Omental fat pad (tissue), 4 donors: ENCODE results near the gene SP7. TPM values are rescaled to one million over a fixed set of nuclear protein-coding genes. Genes with fewer than 3 reads are reported as not detected.
"Not testable (repeated sequence)": the region's sequence is repeated elsewhere in the genome, so short reads cannot be mapped to it uniquely, and the experiment has no call there.

Source experiments
- ATAC-seq: fragments of 150-250 bp; one replicate; pipeline ENCODE4 v1.9.1; 2016; ENCODE audit warnings: mild to moderate bottlenecking, moderate library complexity; ENCODE audit not compliant: low FRiP score
- DNase-seq: peaks from one replicate; pipeline ENCODE4 v3.0.0-alpha.2; 2019; ENCODE audit warnings: low spot score
- CTCF ChIP-seq, 3 donors: fragments of 450-650 bp; IDR thresholded peaks; one replicate each; pipeline ENCODE4 v1.5.1; 2016 to 2017; ENCODE audit warnings: antibody characterized with exemption in 3 of 3, mild to moderate bottlenecking in 3 of 3, moderate library complexity in 2 of 3
- total RNA-seq, 4 donors: library from RNA; depleted of rRNA; stranded (reverse); fragments of >200 nt; gene quantifications; one replicate each; pipeline ENCODE4 v1.1.0, GENCODE V29; 2016

The SP7 gene
- total RNA-seq, 4 donors from 2014 or later: not detected

- ATAC-seq (no peak), DNase-seq (no peak)
- TF ChIP-seq CTCF (IDR thresholded peaks at IDR 0.05): no peak
Measured at GRCh38 chr12:53334822-53335221, 1.3 kb downstream of the SP7 start.

GRCh38 chr12:53333845-53334244 lies 2.3 kb downstream of the SP7 start:
- ATAC-seq: no peak

GRCh38 chr12:53333289-53333688 lies 2.9 kb downstream of the SP7 start:
- no peak for ATAC-seq
- DNase-seq: no peak

More at GRCh38 chr12:53333845-53334244, 2.3 kb downstream of the SP7 start:
- TF ChIP-seq CTCF (IDR thresholded peaks at IDR 0.05): no peak
- no peak for DNase-seq

GRCh38 chr12:53332744-53333143 lies 3.4 kb downstream of the SP7 start:
- DNase-seq: no peak
- no peak for TF ChIP-seq CTCF (IDR thresholded peaks at IDR 0.05)
- no peak for ATAC-seq

More at GRCh38 chr12:53333289-53333688, 2.9 kb downstream of the SP7 start:
- no peak for TF ChIP-seq CTCF (IDR thresholded peaks at IDR 0.05)

GRCh38 chr12:53332339-53332738 lies 3.8 kb downstream of the SP7 start:
- not testable (repeated sequence) for DNase-seq, ATAC-seq

- no peak for DNase-seq
- no peak for ATAC-seq
- no peak for TF ChIP-seq CTCF (IDR thresholded peaks at IDR 0.05)
Measured at GRCh38 chr12:53330671-53331070, 5.5 kb downstream of the SP7 start.

GRCh38 chr12:53328043-53328435 lies 8.1 kb downstream of the SP7 start:
- no peak for ATAC-seq
- DNase-seq: no peak
- TF ChIP-seq CTCF (IDR thresholded peaks at IDR 0.05): no peak
